HepG2 (cell line): Measurements from ENCODE around the gene CD53. TPM values are rescaled to one million over a fixed set of nuclear protein-coding genes. Genes with fewer than 3 reads are reported as not detected.

Experiments
- ATAC-seq: fragments of 200-7000 bp; cut with Tn5 transposase; 3 replicates; pipeline ENCODE4 v1.9.1; 2020; ENCODE audit warnings: mild to moderate bottlenecking, moderate library complexity
- BruUV-seq: library from RNA; stranded (reverse); fragments of 400-500 nt; replicated peaks from 2 replicates; lab custom pipeline; 2021; lab: Mats Ljungman, UMichigan
- CTCF ChIA-PET: fragments of 300-600 bp; formaldehyde crosslinking; extraction: SDS; loops from one replicate; lab custom pipeline; 2021; ENCODE audit warnings: low total read pairs, inconsistent platforms, low intra/inter-chr PET ratio; lab: Yijun Ruan, JAX
- POLR2A ChIA-PET: fragments of 350-600 bp; sonication (Branson Sonifier 250); formaldehyde crosslinking; loops from one replicate; lab custom pipeline; 2020; ENCODE audit warnings: antibody characterized with exemption, inconsistent platforms; lab: Yijun Ruan, JAX
- DNase-seq: peaks from one replicate; pipeline ENCODE4 v3.0.0-alpha.2; 2015; ENCODE audit warnings: low spot score
- FAIRE-seq: peaks from 3 replicates; lab custom pipeline; 2011; peaks lifted over from hg19 to GRCh38; lab: Jason Lieb, UNC
- H2AFZ ChIP-seq: one replicate; pipeline ENCODE4 v1.6.1; 2011; ENCODE audit warnings: low read length, inconsistent platforms
- H3K27ac ChIP-seq: fragments of 300-600 bp; 3 replicates; pipeline ENCODE4 v1.8.0; 2011; ENCODE audit warnings: mixed run types, mild to moderate bottlenecking, mixed read lengths, low read length, inconsistent platforms; ENCODE audit not compliant: insufficient read depth; ENCODE audit errors: extremely low read length
- H3K27me3 ChIP-seq, 2 experiments: fragments of 200-600 bp in 1 of 2; 2 replicates in 1 of 2; 3 replicates in 1 of 2; pipeline versions ENCODE4 v1.6.0 to v1.8.0; 2011; ENCODE audit warnings: low read length in 2 of 2, mild to moderate bottlenecking in 2 of 2, moderate library complexity in 2 of 2, inconsistent platforms in 1 of 2; ENCODE audit not compliant: insufficient read depth in 2 of 2, control insufficient read depth in 1 of 2
- H3K36me3 ChIP-seq, 2 experiments: fragments of 200-600 bp in 1 of 2; replicated peaks in 1 of 2; 2 replicates in 1 of 2; 3 replicates in 1 of 2; pipeline versions ENCODE4 v1.5.1 to v1.8.0; 2011; ENCODE audit warnings: low read length in 2 of 2, inconsistent platforms in 1 of 2; ENCODE audit not compliant: insufficient read depth in 2 of 2, control insufficient read depth in 1 of 2
- H3K4me1 ChIP-seq: 2 replicates; pipeline ENCODE4 v1.5.1; 2012; ENCODE audit warnings: low read length, inconsistent platforms; ENCODE audit not compliant: insufficient read depth
- H3K4me2 ChIP-seq: 2 replicates; pipeline ENCODE4 v1.6.0; 2011; ENCODE audit warnings: low read depth, low read length, inconsistent platforms
- H3K4me3 ChIP-seq, 3 experiments: fragments of 200-600 bp in 1 of 3; sonication (generic), shearing (Covaris generic) in 1 of 3; replicated peaks in 1 of 3; 2 replicates each; pipeline ENCODE4 v1.5.1; 2011 to 2016; ENCODE audit warnings: low read length in 3 of 3, inconsistent platforms in 2 of 3, low read depth in 2 of 3, mild to moderate bottlenecking in 2 of 3, control low read depth in 1 of 3, mixed read lengths in 1 of 3; ENCODE audit not compliant: insufficient read depth in 1 of 3
- H3K79me2 ChIP-seq: one replicate; pipeline ENCODE4 v1.6.1; 2011; ENCODE audit warnings: low read length, inconsistent platforms; ENCODE audit not compliant: insufficient read depth
- H3K9ac ChIP-seq: 2 replicates; pipeline ENCODE4 v1.6.0; 2011; ENCODE audit warnings: mild to moderate bottlenecking, low read depth, low read length, inconsistent platforms; ENCODE audit not compliant: insufficient read depth
- H3K9me3 ChIP-seq: 2 replicates; pipeline ENCODE4 v1.5.1; 2012; ENCODE audit warnings: mild to moderate bottlenecking, low read length
- H4K20me1 ChIP-seq: 2 replicates; pipeline ENCODE4 v1.6.0; 2011; ENCODE audit warnings: inconsistent platforms, mild to moderate bottlenecking, low read length, moderate library complexity; ENCODE audit not compliant: insufficient read depth
- ELF4 ChIP-seq: sonication (generic); formaldehyde crosslinking; IDR thresholded peaks from 2 replicates; pipeline ENCODE4 v1.5.0; 2020; ENCODE audit warnings: missing genetic modification reagents, mild to moderate bottlenecking, moderate library complexity, borderline replicate concordance
- FOXO1 ChIP-seq: sonication (generic); formaldehyde crosslinking; IDR thresholded peaks from 2 replicates; pipeline ENCODE4 v1.4.0; 2020; ENCODE audit warnings: missing genetic modification reagents
- HES4 ChIP-seq: sonication (generic); formaldehyde crosslinking; IDR thresholded peaks from 2 replicates; pipeline ENCODE4 v1.9.0; 2021; ENCODE audit warnings: mild to moderate bottlenecking, missing genetic modification reagents, borderline replicate concordance
- NR3C1 ChIP-seq: sonication (generic); formaldehyde crosslinking; IDR thresholded peaks from 2 replicates; pipeline ENCODE4 v1.4.0; 2020; ENCODE audit warnings: missing genetic modification reagents
- RXRB ChIP-seq: IDR thresholded peaks from 2 replicates; pipeline ENCODE4 v1.6.1; 2016; ENCODE audit warnings: borderline replicate concordance, missing genetic modification reagents, missing compliant biosample characterization
- SP140L ChIP-seq: sonication (generic); formaldehyde crosslinking; IDR thresholded peaks from 2 replicates; pipeline ENCODE4 v1.4.0; 2020; ENCODE audit warnings: missing genetic modification reagents, borderline replicate concordance
- ZFP36L1 ChIP-seq: sonication (generic); formaldehyde crosslinking; IDR thresholded peaks from 2 replicates; pipeline ENCODE4 v1.8.0; 2022; ENCODE audit warnings: mild to moderate bottlenecking, missing genetic modification reagents, moderate library complexity
- ZFP90 ChIP-seq: sonication (generic); formaldehyde crosslinking; IDR thresholded peaks from 2 replicates; pipeline ENCODE4 v1.8.0; 2022; ENCODE audit warnings: missing genetic modification reagents, mild to moderate bottlenecking, inconsistent platforms, borderline replicate concordance
- ZNF160 ChIP-seq: sonication (generic); formaldehyde crosslinking; IDR thresholded peaks from 2 replicates; pipeline ENCODE4 v1.8.0; 2022; ENCODE audit warnings: mild to moderate bottlenecking, inconsistent platforms, missing genetic modification reagents
- ZNF432 ChIP-seq: sonication (generic); formaldehyde crosslinking; IDR thresholded peaks from 2 replicates; pipeline ENCODE4 v1.5.0; 2020; ENCODE audit warnings: missing genetic modification reagents, mild to moderate bottlenecking, borderline replicate concordance
- ZNF547 ChIP-seq: sonication (generic); formaldehyde crosslinking; IDR thresholded peaks from 2 replicates; pipeline ENCODE4 v1.5.1; 2020; ENCODE audit warnings: mild to moderate bottlenecking, missing genetic modification reagents
- ZNF629 ChIP-seq: sonication (generic); formaldehyde crosslinking; conservative IDR thresholded peaks from 2 replicates; pipeline ENCODE4 v1.5.0; 2020; ENCODE audit warnings: missing genetic modification reagents
- ZNF816 ChIP-seq: sonication (generic); formaldehyde crosslinking; IDR thresholded peaks from 2 replicates; pipeline ENCODE4 v1.8.0; 2022; ENCODE audit warnings: missing genetic modification reagents, mild to moderate bottlenecking, borderline replicate concordance
- ZNF883 ChIP-seq: sonication (generic); formaldehyde crosslinking; IDR thresholded peaks from 2 replicates; pipeline ENCODE4 v1.5.1; 2020; ENCODE audit warnings: mild to moderate bottlenecking, missing genetic modification reagents; ENCODE audit errors: not compliant biosample characterization
- WGBS: methylation state at CpG from one replicate; pipeline ENCODE4 v1.1.6; 2017; ENCODE audit warnings: low lambda C conversion rate; 5-methylcytosine and 5-hydroxymethylcytosine counted together
- in situ Hi-C: cut with HindIII; loops from 2 replicates; pipeline ENCODE4 v1.10.0; 2017; ENCODE audit warnings: low pct_unique_long_range_greater_than_20kb; ENCODE audit not compliant: extremely low pct_ligation_motif_present
- intact Hi-C: fragments of 100-400 bp; cut with micrococcal nuclease; formaldehyde crosslinking; loops from one replicate; pipeline ENCODE4 v1.10.0; 2022; ENCODE audit not compliant: unreplicated experiment
- polyA plus RNA-seq, 8 experiments: library from polyadenylated mRNA; depleted of rRNA in 3 of 8; stranded (reverse) in 7 of 8; unstranded in 1 of 8; fragments of >200 nt; fragmentation: Illumina TruSeq in 4 of 8; extraction: Trizol in 4 of 8; gene quantifications; 2 replicates each; pipeline versions ENCODE4 v1.2.1 to v1.2.3, GENCODE V29; 2011 to 2016; ENCODE audit warnings: low read depth in 4 of 8, missing spikeins in 1 of 8, mixed read lengths in 1 of 8; ENCODE audit not compliant: insufficient read depth in 1 of 8
- total RNA-seq, 5 experiments: library from RNA; depleted of rRNA; stranded (reverse); fragments of >200 nt; fragmentation: Illumina TruSeq; extraction: Trizol; gene quantifications; 2 replicates each; pipeline ENCODE4 v1.2.3, GENCODE V29; 2016; ENCODE audit warnings: low read depth in 1 of 5
- TF ChIP-seq, protein P1 (sequence below): sonication (generic); formaldehyde crosslinking; IDR thresholded peaks from 2 replicates; pipeline ENCODE4 v1.4.0; 2020; ENCODE audit warnings: missing genetic modification reagents
- TF ChIP-seq, protein P2 (sequence below): sonication (generic); formaldehyde crosslinking; conservative IDR thresholded peaks from 2 replicates; pipeline ENCODE4 v1.4.0; 2020; ENCODE audit warnings: missing genetic modification reagents
- TF ChIP-seq, protein P3 (sequence below): sonication (generic); formaldehyde crosslinking; IDR thresholded peaks from 2 replicates; pipeline ENCODE4 v1.5.0; 2020; ENCODE audit warnings: mild to moderate bottlenecking, missing genetic modification reagents
- TF ChIP-seq, protein P4 (sequence below): sonication (generic); formaldehyde crosslinking; IDR thresholded peaks from 2 replicates; pipeline ENCODE4 v1.5.0; 2020; ENCODE audit warnings: missing genetic modification reagents

CD53 gene
- total and polyA plus RNA-seq, 2 of the 13 experiments (the other 11 are each of a cell fraction or from before 2014, with no cell fraction given) = not detected

DNA sequence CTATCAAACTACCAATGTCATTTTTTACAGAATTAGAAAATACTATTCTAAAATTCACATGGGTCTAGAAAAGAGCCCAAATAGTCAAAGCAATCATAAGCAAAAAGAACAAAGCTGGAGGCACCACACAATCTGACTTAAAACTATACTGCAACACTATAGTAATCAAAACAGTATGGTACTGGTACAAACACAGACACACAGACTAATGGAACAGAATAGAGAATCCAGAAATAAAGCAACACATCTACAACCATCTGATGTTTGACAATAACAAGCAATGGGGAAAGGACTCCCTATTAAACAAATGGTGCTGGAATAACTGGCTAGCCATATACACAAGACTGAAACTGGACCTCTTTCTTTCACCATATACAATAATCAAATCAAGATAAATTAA is 39.8 kb downstream of the CD53 start (continued):
- TF ChIP-seq, protein P1, sequence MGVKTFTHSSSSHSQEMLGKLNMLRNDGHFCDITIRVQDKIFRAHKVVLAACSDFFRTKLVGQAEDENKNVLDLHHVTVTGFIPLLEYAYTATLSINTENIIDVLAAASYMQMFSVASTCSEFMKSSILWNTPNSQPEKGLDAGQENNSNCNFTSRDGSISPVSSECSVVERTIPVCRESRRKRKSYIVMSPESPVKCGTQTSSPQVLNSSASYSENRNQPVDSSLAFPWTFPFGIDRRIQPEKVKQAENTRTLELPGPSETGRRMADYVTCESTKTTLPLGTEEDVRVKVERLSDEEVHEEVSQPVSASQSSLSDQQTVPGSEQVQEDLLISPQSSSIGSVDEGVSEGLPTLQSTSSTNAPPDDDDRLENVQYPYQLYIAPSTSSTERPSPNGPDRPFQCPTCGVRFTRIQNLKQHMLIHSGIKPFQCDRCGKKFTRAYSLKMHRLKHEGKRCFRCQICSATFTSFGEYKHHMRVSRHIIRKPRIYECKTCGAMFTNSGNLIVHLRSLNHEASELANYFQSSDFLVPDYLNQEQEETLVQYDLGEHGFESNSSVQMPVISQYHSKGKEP (CRISPR knock-in tag) = no peak
- no peak for TF ChIP-seq FOXO1
- TF ChIP-seq RXRB (CRISPR knock-in tag) = no peak
- TF ChIP-seq ZNF816 = no peak
- TF ChIP-seq ZFP36L1 (CRISPR knock-in tag) = no peak
- no peak for TF ChIP-seq ZNF432
- TF ChIP-seq, protein P2, sequence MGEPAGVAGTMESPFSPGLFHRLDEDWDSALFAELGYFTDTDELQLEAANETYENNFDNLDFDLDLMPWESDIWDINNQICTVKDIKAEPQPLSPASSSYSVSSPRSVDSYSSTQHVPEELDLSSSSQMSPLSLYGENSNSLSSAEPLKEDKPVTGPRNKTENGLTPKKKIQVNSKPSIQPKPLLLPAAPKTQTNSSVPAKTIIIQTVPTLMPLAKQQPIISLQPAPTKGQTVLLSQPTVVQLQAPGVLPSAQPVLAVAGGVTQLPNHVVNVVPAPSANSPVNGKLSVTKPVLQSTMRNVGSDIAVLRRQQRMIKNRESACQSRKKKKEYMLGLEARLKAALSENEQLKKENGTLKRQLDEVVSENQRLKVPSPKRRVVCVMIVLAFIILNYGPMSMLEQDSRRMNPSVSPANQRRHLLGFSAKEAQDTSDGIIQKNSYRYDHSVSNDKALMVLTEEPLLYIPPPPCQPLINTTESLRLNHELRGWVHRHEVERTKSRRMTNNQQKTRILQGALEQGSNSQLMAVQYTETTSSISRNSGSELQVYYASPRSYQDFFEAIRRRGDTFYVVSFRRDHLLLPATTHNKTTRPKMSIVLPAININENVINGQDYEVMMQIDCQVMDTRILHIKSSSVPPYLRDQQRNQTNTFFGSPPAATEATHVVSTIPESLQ = no peak
- no peak for TF ChIP-seq ZNF160 (CRISPR knock-in tag)

DNA sequence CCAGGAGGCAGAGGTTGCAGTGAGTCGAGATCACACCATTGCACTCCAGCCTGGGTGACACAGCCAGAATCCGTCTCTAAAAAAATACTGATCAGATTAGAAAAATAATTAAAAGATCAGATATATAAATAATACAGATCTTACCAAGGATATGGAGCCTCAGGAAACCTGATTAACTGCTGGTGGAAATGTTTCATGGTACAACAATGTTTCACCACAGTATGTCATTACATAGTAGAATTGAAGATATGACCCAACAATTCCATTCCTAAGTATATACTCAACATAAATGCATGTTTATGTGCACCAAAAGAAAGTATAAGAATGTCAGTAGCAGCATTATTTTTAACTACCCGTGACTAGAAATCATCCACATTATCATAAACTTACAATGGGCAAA is 41.7 kb downstream of the CD53 start:
- H3K27ac ChIP-seq = no peak overlapping the region
- DNase-seq = no peak
- in situ Hi-C loops = no loop called here
- H3K4me3 ChIP-seq = no peak overlapping the region
- no peaks in the 10 kb centered on the region for H3K79me2 ChIP-seq
- no peak for FAIRE-seq
- ChIA-PET CTCF (no interaction called here), POLR2A (no interaction called here)
- H3K9ac ChIP-seq = no peak overlapping the region
- no peaks in the 10 kb centered on the region for H3K4me1 ChIP-seq
- no peaks in the 10 kb centered on the region for H3K36me3 ChIP-seq
- intact Hi-C loops = no loop called here
- no peaks in the 10 kb centered on the region for H3K9me3 ChIP-seq
- WGBS = 26% methylated on average over 3 of the region's 3 CpGs
- no peak overlapping the region for H3K4me2 ChIP-seq
- H2AFZ ChIP-seq = no peak overlapping the region
- no TSS peak for BruUV-seq
- no peaks in the 10 kb centered on the region for H3K27me3 ChIP-seq
- H4K20me1 ChIP-seq = no peaks in the 10 kb centered on the region
- ATAC-seq = no peak
- TF ChIP-seq ELF4 (CRISPR knock-in tag) (no peak), ZFP90 (CRISPR knock-in tag) (no peak), SP140L (CRISPR knock-in tag) (no peak), ZNF547 (no peak), HES4 (CRISPR knock-in tag) (no peak), ZNF883 (no peak), ZNF629 (CRISPR knock-in tag) (no peak), NR3C1 (CRISPR knock-in tag) (no peak)
- TF ChIP-seq, protein P3, sequence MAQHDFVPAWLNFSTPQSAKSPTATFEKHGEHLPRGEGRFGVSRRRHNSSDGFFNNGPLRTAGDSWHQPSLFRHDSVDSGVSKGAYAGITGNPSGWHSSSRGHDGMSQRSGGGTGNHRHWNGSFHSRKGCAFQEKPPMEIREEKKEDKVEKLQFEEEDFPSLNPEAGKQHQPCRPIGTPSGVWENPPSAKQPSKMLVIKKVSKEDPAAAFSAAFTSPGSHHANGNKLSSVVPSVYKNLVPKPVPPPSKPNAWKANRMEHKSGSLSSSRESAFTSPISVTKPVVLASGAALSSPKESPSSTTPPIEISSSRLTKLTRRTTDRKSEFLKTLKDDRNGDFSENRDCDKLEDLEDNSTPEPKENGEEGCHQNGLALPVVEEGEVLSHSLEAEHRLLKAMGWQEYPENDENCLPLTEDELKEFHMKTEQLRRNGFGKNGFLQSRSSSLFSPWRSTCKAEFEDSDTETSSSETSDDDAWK (CRISPR knock-in tag) = no peak
- TF ChIP-seq, protein P4, sequence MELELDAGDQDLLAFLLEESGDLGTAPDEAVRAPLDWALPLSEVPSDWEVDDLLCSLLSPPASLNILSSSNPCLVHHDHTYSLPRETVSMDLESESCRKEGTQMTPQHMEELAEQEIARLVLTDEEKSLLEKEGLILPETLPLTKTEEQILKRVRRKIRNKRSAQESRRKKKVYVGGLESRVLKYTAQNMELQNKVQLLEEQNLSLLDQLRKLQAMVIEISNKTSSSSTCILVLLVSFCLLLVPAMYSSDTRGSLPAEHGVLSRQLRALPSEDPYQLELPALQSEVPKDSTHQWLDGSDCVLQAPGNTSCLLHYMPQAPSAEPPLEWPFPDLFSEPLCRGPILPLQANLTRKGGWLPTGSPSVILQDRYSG (CRISPR knock-in tag) = no peak
